HEK293 (cell line): Measurements from ENCODE around the gene RPS6KA5.
A peak's percentile ranks its signal among the peaks of the same experiment; 100 is the strongest.

Source experiments
- CTCF ChIA-PET: fragments of 350-600 bp; formaldehyde crosslinking; extraction: SDS; loops from one replicate; lab custom pipeline; 2021; ENCODE audit warnings: antibody characterized with exemption; lab: Yijun Ruan, JAX
- POLR2A ChIA-PET: fragments of 300-600 bp; formaldehyde crosslinking; extraction: SDS; loops from one replicate; lab custom pipeline; 2020; ENCODE audit warnings: antibody characterized with exemption, inconsistent platforms; lab: Yijun Ruan, JAX
- H3K27ac ChIP-seq: fragments of 200-500 bp; sonication (Bioruptor generic); 2 replicates; pipeline ENCODE4 v1.5.1; 2014; ENCODE audit warnings: low read depth, low read length, control low read depth, inconsistent platforms; ENCODE audit errors: extremely low read depth
- H3K36me3 ChIP-seq, 2 experiments: fragments of 200-500 bp in 1 of 2; sonication (Bioruptor generic) in 1 of 2; 1 replicate in 1 of 2; 2 replicates in 1 of 2; pipeline ENCODE4 v1.5.1; 2014 to 2017; ENCODE audit warnings: inconsistent platforms in 2 of 2, low read length in 2 of 2; ENCODE audit not compliant: control insufficient read depth in 2 of 2, insufficient read depth in 1 of 2
- H3K4me1 ChIP-seq: fragments of 200-500 bp; sonication (Bioruptor generic); 2 replicates; pipeline ENCODE4 v1.5.1; 2014; ENCODE audit warnings: mild to moderate bottlenecking, low read length, inconsistent platforms; ENCODE audit not compliant: control insufficient read depth, insufficient read depth
- H3K4me3 ChIP-seq: 2 replicates; pipeline ENCODE4 v1.5.1; 2011; ENCODE audit warnings: low read depth, mild to moderate bottlenecking, control low read depth, low read length, moderate library complexity
- H3K9me3 ChIP-seq: fragments of 200-500 bp; sonication (Bioruptor generic); 2 replicates; pipeline ENCODE4 v1.5.1; 2014; ENCODE audit warnings: low read depth, low read length, inconsistent platforms; ENCODE audit not compliant: control insufficient read depth, insufficient read depth
- ATF2 ChIP-seq: fragments of 450-650 bp; formaldehyde crosslinking; IDR thresholded peaks from 2 replicates; pipeline ENCODE4 v1.5.1; 2016; ENCODE audit warnings: missing biosample characterization, missing genetic modification characterization, low read depth
- BCL11B ChIP-seq: fragments of 450-650 bp; formaldehyde crosslinking; IDR thresholded peaks from 2 replicates; pipeline ENCODE4 v1.5.1; 2016; ENCODE audit warnings: low read depth, missing biosample characterization, missing genetic modification characterization
- ELK4 ChIP-seq: IDR thresholded peaks from 2 replicates; pipeline ENCODE4 v1.6.1; 2011; ENCODE audit warnings: mild to moderate bottlenecking, low read depth, low read length, borderline replicate concordance
- PRDM1 ChIP-seq: fragments of 450-650 bp; formaldehyde crosslinking; IDR thresholded peaks from 2 replicates; pipeline ENCODE4; 2016; ENCODE audit warnings: missing biosample characterization, missing genetic modification characterization
- ZBTB6 ChIP-seq: fragments of 450-650 bp; formaldehyde crosslinking; IDR thresholded peaks from 2 replicates; pipeline ENCODE4 v1.5.1; 2017; ENCODE audit warnings: missing biosample characterization, missing genetic modification characterization
- ZNF121 ChIP-seq: fragments of 450-650 bp; formaldehyde crosslinking; IDR thresholded peaks from 2 replicates; pipeline ENCODE4 v1.5.1; 2016; ENCODE audit warnings: missing biosample characterization, missing genetic modification characterization
- ZNF16 ChIP-seq: fragments of 450-650 bp; formaldehyde crosslinking; IDR thresholded peaks from 2 replicates; pipeline ENCODE4 v1.5.1; 2016; ENCODE audit warnings: low read depth, missing biosample characterization, missing genetic modification characterization
- ZNF280D ChIP-seq: fragments of 450-650 bp; formaldehyde crosslinking; IDR thresholded peaks from 2 replicates; pipeline ENCODE4 v1.5.1; 2016; ENCODE audit warnings: missing biosample characterization, missing genetic modification characterization
- ZNF391 ChIP-seq: fragments of 450-650 bp; formaldehyde crosslinking; IDR thresholded peaks from 2 replicates; pipeline ENCODE4 v1.5.1; 2016; ENCODE audit warnings: low read depth, missing biosample characterization, missing genetic modification characterization, borderline replicate concordance
- ZNF423 ChIP-seq: fragments of 450-650 bp; formaldehyde crosslinking; IDR thresholded peaks from 2 replicates; pipeline ENCODE4 v1.5.1; 2016; ENCODE audit warnings: missing biosample characterization, missing genetic modification characterization
- ZNF433 ChIP-seq: fragments of 450-650 bp; formaldehyde crosslinking; IDR thresholded peaks from 2 replicates; pipeline ENCODE4 v1.5.1; 2016; ENCODE audit warnings: missing biosample characterization, missing genetic modification characterization, low read depth
- ZNF449 ChIP-seq: fragments of 450-650 bp; formaldehyde crosslinking; IDR thresholded peaks from 2 replicates; pipeline ENCODE4 v1.5.1; 2017; ENCODE audit warnings: missing biosample characterization, mild to moderate bottlenecking, missing genetic modification characterization, moderate library complexity
- ZNF513 ChIP-seq: fragments of 450-650 bp; IDR thresholded peaks from 2 replicates; pipeline ENCODE4 v1.5.1; 2018; ENCODE audit warnings: missing biosample characterization, missing genetic modification characterization
- ZNF549 ChIP-seq: fragments of 450-650 bp; IDR thresholded peaks from 2 replicates; pipeline ENCODE4 v1.5.1; 2018; ENCODE audit warnings: missing biosample characterization, missing genetic modification characterization, mild to moderate bottlenecking, inconsistent platforms, moderate library complexity
- ZNF654 ChIP-seq: fragments of 450-650 bp; formaldehyde crosslinking; IDR thresholded peaks from 2 replicates; pipeline ENCODE4 v1.5.1; 2016; ENCODE audit warnings: low read depth, missing biosample characterization, missing genetic modification characterization
- ZNF791 ChIP-seq: fragments of 450-650 bp; formaldehyde crosslinking; IDR thresholded peaks from 2 replicates; pipeline ENCODE4 v1.5.1; 2016; ENCODE audit warnings: missing biosample characterization, missing genetic modification characterization
- ZSCAN16 ChIP-seq: fragments of 450-650 bp; formaldehyde crosslinking; IDR thresholded peaks from 2 replicates; pipeline ENCODE4 v1.5.1; 2016; ENCODE audit warnings: missing biosample characterization, missing genetic modification characterization

The RPS6KA5 gene

GRCh38 chr14:90804292-90805083 lies 256.0 kb downstream of the RPS6KA5 start (continued):
- no peak for TF ChIP-seq ZNF433 (tag by site-specific recombination)
- TF ChIP-seq BCL11B (tag by site-specific recombination) = no peak
- no peak for TF ChIP-seq ZNF280D (tag by site-specific recombination)
- no peak for TF ChIP-seq ZNF121 (tag by site-specific recombination)
- TF ChIP-seq ZNF791 (tag by site-specific recombination) = no peak
- TF ChIP-seq PRDM1 (tag by site-specific recombination) = no peak
- TF ChIP-seq ZNF391 (tag by site-specific recombination) = no peak
- TF ChIP-seq ZSCAN16 (tag by site-specific recombination) = no peak
- TF ChIP-seq ZBTB6 = no peak
- TF ChIP-seq ELK4 = no peak
- no peak for TF ChIP-seq ATF2 (tag by site-specific recombination)
- no peak for TF ChIP-seq ZNF654 (tag by site-specific recombination)
- no peak for TF ChIP-seq ZNF16 (tag by site-specific recombination)
- no peak for TF ChIP-seq ZNF549 (tag by site-specific recombination)
- TF ChIP-seq ZNF423 (tag by site-specific recombination) = no peak

- Histone ChIP-seq H3K36me3 (no peaks in the 10 kb centered on the region), H3K9me3 (no peaks in the 10 kb centered on the region), H3K27ac (no peak overlapping the region), H3K4me3 (no peak overlapping the region), H3K4me1 (no peaks in the 10 kb centered on the region; the same call in 1 of the 2 replicates)
- TF ChIP-seq ZNF449 (tag by site-specific recombination) (peak; percentile 70; the same call in 1 of the 2 replicates), ZNF513 (no peak)
- ChIA-PET POLR2A (no interaction called here), CTCF (interaction anchor here (0.7 kb wide), 1 partner anchor 65 kb away, joined by 3 read pairs; no protein-coding TSS in a partner anchor)
Observed at GRCh38 chr14:90803249-90803648, 257.2 kb downstream of the RPS6KA5 start.
